Astrocyte of the cerebellum (primary cell): ENCODE data around the gene KIF9.

Experiments used
- DNase-seq: peaks from one replicate; pipeline ENCODE4 v3.0.0-alpha.2; 2011; ENCODE audit warnings: low read depth
- H3K4me3 ChIP-seq: 2 replicates; pipeline ENCODE4 v1.5.1; 2011; ENCODE audit warnings: mild to moderate bottlenecking, low read depth, low read length, moderate library complexity
- in situ Hi-C: cut with HindIII; loops from 2 replicates; pipeline ENCODE4 v1.10.0; 2017; ENCODE audit warnings: low sequenced_read_pairs
- TF ChIP-seq, protein P1 (sequence below): IDR thresholded peaks from 2 replicates; pipeline ENCODE4 v1.5.1; 2012; ENCODE audit warnings: low read length, low read depth, moderate library complexity, mild to moderate bottlenecking; ENCODE audit errors: missing control alignments

KIF9 gene

DNA sequence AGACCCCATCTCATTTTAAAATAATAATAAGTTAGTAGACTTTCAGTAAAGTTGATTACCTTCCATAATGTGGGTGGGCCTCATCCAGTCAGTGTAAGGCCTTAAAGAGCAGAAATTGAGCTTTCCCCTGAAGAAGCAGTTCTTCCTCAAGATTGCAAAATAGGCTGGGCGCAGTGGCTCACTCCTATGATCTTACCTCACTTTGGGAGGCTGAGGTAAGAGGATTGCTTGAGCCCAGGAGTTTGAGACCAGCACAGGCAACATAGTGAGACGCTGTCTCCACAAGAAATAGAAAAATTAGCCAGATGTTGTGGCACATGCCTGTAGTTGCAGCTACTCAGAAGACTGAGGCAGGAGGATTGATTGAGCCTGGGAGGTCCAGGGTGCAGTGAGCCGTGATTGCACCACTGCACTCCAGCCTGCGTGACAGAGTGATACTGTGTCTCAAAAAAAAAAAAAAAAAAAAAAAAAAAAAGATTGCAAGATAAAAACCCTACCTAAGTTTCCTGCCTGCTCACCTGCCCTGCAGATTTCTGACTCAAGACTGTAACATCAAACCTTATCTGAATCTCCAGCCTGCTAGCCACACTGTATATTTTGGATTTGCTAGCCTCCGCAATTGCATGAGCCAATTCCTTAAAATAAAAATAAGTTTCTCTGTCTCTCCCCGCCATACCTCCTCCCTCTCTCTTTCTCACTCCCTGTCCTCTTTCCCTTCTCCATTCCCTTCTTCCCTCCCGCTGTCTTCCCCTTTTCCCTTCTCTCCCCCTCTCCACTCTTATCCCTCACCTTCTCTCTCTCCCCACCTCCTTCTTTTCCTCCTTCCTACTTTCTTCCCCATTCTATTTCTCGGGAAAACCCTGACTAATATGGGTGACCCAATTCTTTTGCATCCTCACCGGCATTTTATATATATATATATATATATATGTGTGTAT lies 17.1 kb upstream of the KIF9 start:
- TF ChIP-seq, protein P1, sequence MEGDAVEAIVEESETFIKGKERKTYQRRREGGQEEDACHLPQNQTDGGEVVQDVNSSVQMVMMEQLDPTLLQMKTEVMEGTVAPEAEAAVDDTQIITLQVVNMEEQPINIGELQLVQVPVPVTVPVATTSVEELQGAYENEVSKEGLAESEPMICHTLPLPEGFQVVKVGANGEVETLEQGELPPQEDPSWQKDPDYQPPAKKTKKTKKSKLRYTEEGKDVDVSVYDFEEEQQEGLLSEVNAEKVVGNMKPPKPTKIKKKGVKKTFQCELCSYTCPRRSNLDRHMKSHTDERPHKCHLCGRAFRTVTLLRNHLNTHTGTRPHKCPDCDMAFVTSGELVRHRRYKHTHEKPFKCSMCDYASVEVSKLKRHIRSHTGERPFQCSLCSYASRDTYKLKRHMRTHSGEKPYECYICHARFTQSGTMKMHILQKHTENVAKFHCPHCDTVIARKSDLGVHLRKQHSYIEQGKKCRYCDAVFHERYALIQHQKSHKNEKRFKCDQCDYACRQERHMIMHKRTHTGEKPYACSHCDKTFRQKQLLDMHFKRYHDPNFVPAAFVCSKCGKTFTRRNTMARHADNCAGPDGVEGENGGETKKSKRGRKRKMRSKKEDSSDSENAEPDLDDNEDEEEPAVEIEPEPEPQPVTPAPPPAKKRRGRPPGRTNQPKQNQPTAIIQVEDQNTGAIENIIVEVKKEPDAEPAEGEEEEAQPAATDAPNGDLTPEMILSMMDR: no peak
- in situ Hi-C loops: loop anchor here (25.0 kb wide), 1 partner anchor 262 kb away; no protein-coding TSS in a partner anchor
- H3K4me3 ChIP-seq: no peak overlapping the region
- DNase-seq: no peak

GRCh38 chr3:47298439-47298838 lies 15.8 kb upstream of the KIF9 start:
- in situ Hi-C loops: no loop called here
- TF ChIP-seq, protein P1: no peak
- H3K4me3 ChIP-seq: no peak overlapping the region
- DNase-seq: no peak

- TF ChIP-seq, protein P1: no peak
- H3K4me3 ChIP-seq: no peak overlapping the region
- in situ Hi-C loops: no loop called here
- no peak for DNase-seq
Measured at GRCh38 chr3:47296562-47297302, 14.1 kb upstream of the KIF9 start.

GRCh38 chr3:47295976-47296375 lies 13.4 kb upstream of the KIF9 start:
- in situ Hi-C loops: no loop called here
- no peak overlapping the region for H3K4me3 ChIP-seq

GRCh38 chr3:47295322-47295721 lies 12.7 kb upstream of the KIF9 start:
- TF ChIP-seq, protein P1: no peak
- H3K4me3 ChIP-seq: no peak overlapping the region
- no peak for DNase-seq
- in situ Hi-C loops: no loop called here

More at GRCh38 chr3:47295976-47296375, 13.4 kb upstream of the KIF9 start:
- TF ChIP-seq, protein P1: no peak
- DNase-seq: no peak

DNA sequence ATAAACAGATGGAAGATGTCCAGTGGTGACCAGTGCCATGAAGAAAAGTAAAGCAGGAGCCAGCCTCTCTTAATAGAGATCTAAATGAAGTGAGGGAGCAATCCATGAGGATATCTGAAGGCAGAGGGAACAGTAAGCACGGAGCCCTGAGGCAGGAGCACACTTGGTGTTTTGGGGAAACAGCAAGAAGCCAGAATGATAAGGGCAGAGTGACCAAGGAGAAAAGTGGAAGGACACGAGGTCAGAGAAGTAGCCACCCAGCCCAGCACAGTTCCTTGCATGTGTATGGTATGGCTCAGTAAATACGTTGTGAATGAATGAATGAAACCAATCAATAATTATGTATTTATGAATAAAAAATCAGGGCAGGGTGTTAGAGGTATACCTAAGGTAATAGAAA lies 11.8 kb upstream of the KIF9 start:
- H3K4me3 ChIP-seq: no peak overlapping the region
- DNase-seq: no peak
- in situ Hi-C loops: no loop called here
- TF ChIP-seq, protein P1: no peak
